GM20000 (cell line): ENCODE measurements around the gene PCDHGA3.
"Not testable (repeated sequence)": the region's sequence is repeated elsewhere in the genome, so short reads cannot be mapped to it uniquely, and the experiment has no call there.

Experiments used
- DNase-seq: peaks from one replicate; pipeline ENCODE4 v3.0.0; 2012; ENCODE audit warnings: low spot score
- CTCF ChIP-seq: IDR thresholded peaks from 2 replicates; pipeline ENCODE4 v1.5.1; 2012; ENCODE audit warnings: mild to moderate bottlenecking, control low read depth; ENCODE audit errors: extremely low read depth, missing control alignments

Gene PCDHGA3

GRCh38 chr5:141320225-141321169, 23.1 kb upstream of the PCDHGA3 start, which contains the start of gene TAF7:
Gene TAF7 (minus strand): TSS chr5:141320784. CDS start chr5:141320044, 740 bp downstream.
- peak; percentile 93 for DNase-seq
- peak; percentile 91 for TF ChIP-seq CTCF

GRCh38 chr5:141322261-141322660, 21.4 kb upstream of the PCDHGA3 start:
- TF ChIP-seq CTCF = no peak

GRCh38 chr5:141326088-141326854, 17.4 kb upstream of the PCDHGA3 start:
- DNase-seq = peak; percentile 54
- TF ChIP-seq CTCF = peak; percentile 35

More at GRCh38 chr5:141322261-141322660, 21.4 kb upstream of the PCDHGA3 start:
- DNase-seq = no peak

- no peak for DNase-seq
- no peak for TF ChIP-seq CTCF
These were observed 15.4 kb upstream of the PCDHGA3 start for GRCh38 chr5:141328231-141328630.

GRCh38 chr5:141330299-141331080, 13.1 kb upstream of the PCDHGA3 start, which contains the start of gene PCDHGA1:
Gene PCDHGA1 (plus strand): TSS chr5:141330514.
- TF ChIP-seq CTCF = peak; percentile 70
- peak; percentile 63 for DNase-seq

- DNase-seq = not testable (repeated sequence)
These were observed 11.1 kb upstream of the PCDHGA3 start for GRCh38 chr5:141332571-141332970.

DNA sequence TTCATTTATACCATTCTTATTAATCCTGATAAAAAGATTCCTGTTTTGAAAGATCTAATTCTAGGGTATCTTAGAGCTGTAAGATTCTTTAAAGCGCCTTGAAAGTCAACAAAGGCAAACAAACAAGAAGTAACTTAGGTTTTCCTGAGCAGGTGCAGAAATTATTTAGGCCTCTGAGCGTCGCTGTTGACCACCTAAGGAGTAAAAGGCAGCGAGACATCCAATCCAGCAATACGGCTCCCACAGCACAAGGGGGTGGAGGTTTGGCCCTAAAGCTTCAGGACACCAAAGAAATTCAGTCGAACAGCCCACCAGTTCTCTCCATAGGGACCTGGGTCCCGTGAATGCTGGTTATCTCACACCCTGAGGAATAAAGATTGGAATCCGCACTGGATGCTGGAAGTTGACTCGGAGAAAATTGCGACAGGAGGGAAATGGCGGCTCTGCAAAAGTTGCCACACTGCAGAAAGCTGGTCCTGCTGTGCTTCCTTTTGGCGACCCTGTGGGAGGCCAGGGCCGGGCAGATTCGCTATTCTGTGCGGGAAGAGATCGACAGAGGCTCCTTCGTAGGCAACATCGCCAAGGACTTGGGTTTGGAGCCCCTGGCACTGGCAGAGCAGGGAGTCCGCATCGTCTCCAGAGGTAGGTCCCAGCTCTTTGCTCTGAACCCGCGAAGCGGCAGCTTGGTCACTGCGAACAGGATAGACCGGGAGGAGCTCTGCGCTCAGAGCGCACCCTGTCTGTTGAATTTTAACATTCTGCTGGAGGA, 4.9 kb upstream of the PCDHGA3 start, which contains the start of gene PCDHGA2:
Gene PCDHGA2 (plus strand): TSS at position 223 of the 769 bp plus-strand sequence.
- TF ChIP-seq CTCF = peak; percentile 24
- DNase-seq = peak; percentile 72

DNA sequence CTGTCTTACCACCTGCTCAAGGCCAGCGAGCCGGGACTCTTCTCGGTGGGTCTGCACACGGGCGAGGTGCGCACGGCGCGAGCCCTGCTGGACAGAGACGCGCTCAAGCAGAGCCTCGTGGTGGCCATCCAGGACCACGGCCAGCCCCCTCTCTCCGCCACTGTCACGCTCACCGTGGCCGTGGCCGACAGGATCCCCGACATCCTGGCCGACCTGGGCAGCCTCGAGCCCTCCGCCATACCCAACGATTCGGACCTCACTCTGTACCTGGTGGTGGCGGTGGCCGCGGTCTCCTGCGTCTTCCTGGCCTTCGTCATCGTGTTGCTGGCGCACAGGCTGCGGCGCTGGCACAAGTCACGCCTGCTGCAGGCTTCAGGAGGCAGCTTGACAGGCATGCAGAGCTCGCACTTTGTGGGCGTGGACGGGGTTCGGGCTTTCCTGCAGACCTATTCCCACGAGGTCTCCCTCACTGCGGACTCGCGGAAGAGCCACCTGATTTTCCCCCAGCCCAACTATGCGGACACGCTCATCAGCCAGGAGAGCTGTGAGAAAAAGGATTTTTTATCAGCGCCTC, 2.8 kb upstream of the PCDHGA3 start:
- not testable (repeated sequence) for DNase-seq
